IMR-90 (cell line): Measurements from ENCODE around the gene CYP8B1. TPM values are rescaled to one million over a fixed set of nuclear protein-coding genes. Genes with fewer than 3 reads are reported as not detected.

Experiments used
- ATAC-seq: fragments of 200-7000 bp; cut with Tn5 transposase; 2 replicates; pipeline ENCODE4 v1.9.1; 2020; ENCODE audit warnings: low read depth, mild to moderate bottlenecking, moderate library complexity
- BruUV-seq: library from RNA; stranded (reverse); fragments of 400-500 nt; replicated peaks from 2 replicates; lab custom pipeline; 2021; lab: Mats Ljungman, UMichigan
- CTCF ChIA-PET: fragments of 300-600 bp; formaldehyde crosslinking; extraction: SDS; loops from one replicate; lab custom pipeline; 2021; ENCODE audit warnings: antibody characterized with exemption; lab: Yijun Ruan, JAX
- POLR2A ChIA-PET: fragments of 300-600 bp; sonication (Branson Sonifier 250); formaldehyde crosslinking; loops from one replicate; lab custom pipeline; 2022; ENCODE audit warnings: antibody characterized with exemption; ENCODE audit not compliant: unreplicated experiment; lab: Charles Lee
- DNase-seq: peaks from one replicate; pipeline ENCODE4 v3.0.0; 2013
- H2AFZ ChIP-seq: replicated peaks from 2 replicates; pipeline ENCODE3; 2013; ENCODE audit warnings: low read length, mild to moderate bottlenecking; ENCODE audit not compliant: poor library complexity
- H2AK5ac ChIP-seq: 2 replicates; pipeline ENCODE4 v1.6.1; 2013; ENCODE audit warnings: low read depth, low read length, inconsistent platforms
- H2AK9ac ChIP-seq: replicated peaks from 2 replicates; pipeline ENCODE3; 2013; ENCODE audit warnings: mild to moderate bottlenecking, low read depth, low read length, moderate library complexity; ENCODE audit not compliant: poor library complexity
- H2BK120ac ChIP-seq: 2 replicates; pipeline ENCODE4 v1.6.1; 2013; ENCODE audit warnings: low read depth, low read length, inconsistent platforms
- H2BK15ac ChIP-seq: 3 replicates; pipeline ENCODE4 v1.6.1; 2013; ENCODE audit warnings: low read depth, low read length, inconsistent platforms
- H2BK20ac ChIP-seq: 2 replicates; pipeline ENCODE4 v1.6.1; 2013; ENCODE audit warnings: low read depth, mild to moderate bottlenecking, inconsistent platforms, low read length, moderate library complexity
- H2BK5ac ChIP-seq: 2 replicates; pipeline ENCODE4 v1.6.1; 2013; ENCODE audit warnings: mild to moderate bottlenecking, low read depth, low read length, inconsistent platforms; ENCODE audit not compliant: poor library complexity, severe bottlenecking
- H3K14ac ChIP-seq: replicated peaks from 2 replicates; pipeline ENCODE4 v1.6.1; 2013; ENCODE audit warnings: low read depth, low read length, inconsistent platforms
- H3K18ac ChIP-seq: 2 replicates; pipeline ENCODE4 v1.6.1; 2013; ENCODE audit warnings: low read depth, low read length, control low read depth
- H3K23ac ChIP-seq: 2 replicates; pipeline ENCODE4 v1.6.1; 2013; ENCODE audit warnings: low read depth, low read length, inconsistent platforms
- H3K27ac ChIP-seq: 2 replicates; pipeline ENCODE4 v1.5.1; 2013; ENCODE audit warnings: mild to moderate bottlenecking, control low read depth, low read length; ENCODE audit not compliant: insufficient read depth
- H3K27me3 ChIP-seq: 2 replicates; pipeline ENCODE4 v1.6.1; 2013; ENCODE audit warnings: low read length; ENCODE audit not compliant: control insufficient read depth, insufficient read depth
- H3K36me3 ChIP-seq: 2 replicates; pipeline ENCODE4 v1.6.1; 2013; ENCODE audit warnings: low read length, mixed read lengths; ENCODE audit not compliant: control insufficient read depth, insufficient read depth
- H3K4ac ChIP-seq: 2 replicates; pipeline ENCODE4 v1.6.1; 2013; ENCODE audit warnings: low read depth, low read length, inconsistent platforms
- H3K4me1 ChIP-seq: 2 replicates; pipeline ENCODE4 v1.6.1; 2013; ENCODE audit warnings: low read length, mixed read lengths; ENCODE audit not compliant: control insufficient read depth, insufficient read depth
- H3K4me2 ChIP-seq: 2 replicates; pipeline ENCODE4 v1.6.1; 2013; ENCODE audit warnings: low read depth, mild to moderate bottlenecking, control low read depth, low read length, moderate library complexity
- H3K4me3 ChIP-seq: 2 replicates; pipeline ENCODE4 v1.5.1; 2013; ENCODE audit warnings: low read depth, mild to moderate bottlenecking, control low read depth, low read length, moderate library complexity; ENCODE audit not compliant: insufficient read depth
- H3K56ac ChIP-seq: 2 replicates; pipeline ENCODE4 v1.6.1; 2013; ENCODE audit warnings: low read length, inconsistent platforms; ENCODE audit not compliant: insufficient read depth; ENCODE audit errors: extremely low read depth
- H3K79me1 ChIP-seq, 2 experiments: 2 replicates each; pipeline ENCODE4 v1.6.1; 2013; ENCODE audit warnings: low read length in 2 of 2, inconsistent platforms in 1 of 2, low read depth in 1 of 2
- H3K9ac ChIP-seq: 2 replicates; pipeline ENCODE4 v1.6.1; 2013; ENCODE audit warnings: low read depth, low read length, control low read depth
- H3K9me1 ChIP-seq: 2 replicates; pipeline ENCODE4 v1.6.1; 2013; ENCODE audit warnings: low read length, inconsistent platforms; ENCODE audit not compliant: insufficient read depth
- H3K9me3 ChIP-seq: 2 replicates; pipeline ENCODE4 v1.6.1; 2013; ENCODE audit warnings: low read length; ENCODE audit not compliant: control insufficient read depth, insufficient read depth
- H4K20me1 ChIP-seq: 2 replicates; pipeline ENCODE4 v1.6.1; 2013; ENCODE audit warnings: low read length, inconsistent platforms; ENCODE audit not compliant: insufficient read depth
- H4K5ac ChIP-seq: 2 replicates; pipeline ENCODE4 v1.6.1; 2013; ENCODE audit warnings: mild to moderate bottlenecking, low read depth, low read length, control low read depth
- H4K8ac ChIP-seq, 2 experiments: 2 replicates each; pipeline ENCODE4 v1.6.1; 2013; ENCODE audit warnings: low read depth in 2 of 2, low read length in 2 of 2, control low read depth in 1 of 2, inconsistent platforms in 1 of 2
- H4K91ac ChIP-seq: 2 replicates; pipeline ENCODE4 v1.6.1; 2013; ENCODE audit warnings: low read depth, low read length, inconsistent platforms; ENCODE audit not compliant: insufficient read depth
- BHLHE40 ChIP-seq: fragments of 150-350 bp; IDR thresholded peaks from 2 replicates; pipeline ENCODE4 v1.6.1; 2016; ENCODE audit warnings: mild to moderate bottlenecking, low read depth, low read length
- CEBPB ChIP-seq: IDR thresholded peaks from 2 replicates; pipeline ENCODE4 v1.6.1; 2012; ENCODE audit warnings: low read depth, low read length, improper control_type of control experiment
- CTCF ChIP-seq: conservative IDR thresholded peaks from 2 replicates; pipeline ENCODE4 v1.5.1; 2012; ENCODE audit warnings: mild to moderate bottlenecking, low read depth, low read length, improper control_type of control experiment
- ELK1 ChIP-seq: fragments of 150-350 bp; IDR thresholded peaks from 2 replicates; pipeline ENCODE4 v1.6.1; 2016; ENCODE audit warnings: low read depth, mild to moderate bottlenecking, low read length, moderate library complexity, borderline replicate concordance
- MAFK ChIP-seq: IDR thresholded peaks from 2 replicates; pipeline ENCODE4 v1.6.1; 2012; ENCODE audit warnings: low read depth, low read length, improper control_type of control experiment
- MXI1 ChIP-seq: IDR thresholded peaks from 2 replicates; pipeline ENCODE4 v1.6.1; 2012; ENCODE audit warnings: low read depth, mild to moderate bottlenecking, low read length, moderate library complexity, borderline replicate concordance
- RFX5 ChIP-seq: IDR thresholded peaks from 2 replicates; pipeline ENCODE4 v1.8.0; 2012; ENCODE audit warnings: low read depth, mild to moderate bottlenecking, low read length, moderate library complexity
- WGBS, 2 experiments: methylation state at CpG; one replicate each; pipeline versions ENCODE4 v1.1.5 to v1.1.7; 2013; ENCODE audit warnings: missing lambda C conversion rate in 2 of 2; ENCODE audit not compliant: insufficient read length in 1 of 2; ENCODE audit errors: extremely low coverage in 2 of 2; 5-methylcytosine and 5-hydroxymethylcytosine counted together
- dilution Hi-C: fragments of 300-500 bp; cut with HindIII; formaldehyde crosslinking; loops from one replicate; pipeline ENCODE4 v1.14.3; 2018; ENCODE audit warnings: low sequenced_read_pairs; ENCODE audit not compliant: unreplicated experiment
- in situ Hi-C: fragments of 300-500 bp; cut with MboI; formaldehyde crosslinking; loops from 3 replicates; pipeline ENCODE4 v1.14.3; 2019; ENCODE audit warnings: low sequenced_read_pairs, inconsistent platforms, mixed read lengths
- intact Hi-C: fragments of 100-400 bp; cut with micrococcal nuclease; formaldehyde crosslinking; loops from 2 replicates; pipeline ENCODE4 v1.10.0; 2022
- polyA plus RNA-seq, 3 experiments: library from polyadenylated mRNA; depleted of rRNA; stranded (reverse); fragments of >200 nt; gene quantifications; 2 replicates each; pipeline ENCODE4 v1.2.3, GENCODE V29; 2012; ENCODE audit warnings: low replicate concordance in 1 of 3
- total RNA-seq: library from RNA; depleted of rRNA; stranded (reverse); fragments of >200 nt; gene quantifications from 2 replicates; pipeline ENCODE4 v1.2.3, GENCODE V29; 2012

Gene CYP8B1
- total and polyA plus RNA-seq, 2 of the 4 experiments (the other 2 are of a cell fraction): not detected

- Histone ChIP-seq H2BK20ac (no peak overlapping the region), H3K23ac (no peak overlapping the region), H2BK15ac (no peak overlapping the region), H4K8ac (no peak overlapping the region), H3K4me3 (no peak overlapping the region), H3K79me1 (no peaks in the 10 kb centered on the region), H3K27me3 (no peaks in the 10 kb centered on the region), H4K91ac (no peak overlapping the region), H3K56ac (no peak overlapping the region), H2BK120ac (no peak overlapping the region), H3K4ac (no peak overlapping the region), H2AK9ac (no peak overlapping the region), H3K9ac (no peak overlapping the region), H3K27ac (no peak overlapping the region), H2AK5ac (no peak overlapping the region), H3K4me1 (no peaks in the 10 kb centered on the region), H3K4me2 (no peak overlapping the region), H3K36me3 (no peaks in the 10 kb centered on the region), H4K5ac (no peak overlapping the region), H3K14ac (no peak overlapping the region), H3K18ac (no peak overlapping the region), H4K20me1 (no peaks in the 10 kb centered on the region), H2BK5ac (no peak overlapping the region), H3K9me3 (peaks cover 13% of the 10 kb centered on the region), H3K9me1 (no peaks in the 10 kb centered on the region), H2AFZ (no peak overlapping the region)
- POLR2A ChIA-PET: no interaction called here
- peak; percentile 46 for TF ChIP-seq CEBPB
- TF ChIP-seq BHLHE40: no peak
- TF ChIP-seq ELK1: no peak
- TF ChIP-seq RFX5: no peak
- TF ChIP-seq MXI1: no peak
- no peak for TF ChIP-seq MAFK
- no peak for TF ChIP-seq CTCF
- DNase-seq: no peak
- in situ Hi-C loops: no loop called here
- dilution Hi-C loops: no loop called here
- intact Hi-C loops: no loop called here
- CTCF ChIA-PET: no interaction called here
- no TSS peak for BruUV-seq
- WGBS, 2 experiments: no CpG with 5 or more reads among the region's 8 CpGs
- no peak for ATAC-seq
Measured at GRCh38 chr3:42914771-42915515, 39.3 kb upstream of the CYP8B1 start.
